ENCODE measurements around the gene DAZAP2.

Gene DAZAP2

DNA sequence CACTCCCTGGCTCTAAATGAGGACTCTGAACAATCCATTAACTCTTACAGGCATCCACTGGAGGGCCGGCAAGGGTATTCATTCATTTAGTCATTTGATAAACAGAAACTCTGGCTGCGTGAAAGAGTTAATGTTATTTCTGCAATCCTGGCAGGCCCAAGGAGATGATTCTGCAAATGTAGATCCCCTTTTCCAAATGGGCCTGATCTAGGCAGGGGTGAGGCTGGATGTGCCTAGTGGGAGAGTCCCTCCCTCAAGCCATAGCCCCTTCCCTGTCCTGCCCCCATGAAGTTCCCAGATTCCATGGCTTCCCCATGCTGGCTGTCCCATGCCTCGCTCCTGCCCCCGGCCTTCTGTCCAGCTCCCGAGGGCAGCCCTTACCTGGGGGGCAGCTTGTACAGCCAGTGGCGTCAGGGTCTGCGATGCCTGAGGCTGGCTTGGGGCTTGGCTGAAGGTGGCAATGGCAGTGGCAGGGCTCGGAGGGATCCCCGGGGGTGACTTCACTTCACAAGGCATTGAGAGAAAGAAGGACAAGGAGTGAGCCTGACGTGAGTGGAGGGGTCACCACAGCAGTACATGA lies 39.2 kb upstream of the DAZAP2 start:
- no peaks in the 10 kb centered on the region for H3K79me2 ChIP-seq (ENCODE audit: control insufficient read depth, insufficient read depth, low read length, unreplicated experiment)
- H2AFZ ChIP-seq (ENCODE audit: low read length, unreplicated experiment) = no peak overlapping the region
- no peaks in the 10 kb centered on the region for H3K27me3 ChIP-seq (ENCODE audit: insufficient read depth, low read length)
- no peaks in the 10 kb centered on the region for H3K4me1 ChIP-seq (ENCODE audit: control insufficient read depth, insufficient read depth, low read length, unreplicated experiment)
- H3K27ac ChIP-seq (ENCODE audit: low read depth, low read length) = no peak overlapping the region
- H3K36me3 ChIP-seq (ENCODE audit: insufficient read depth, low read length) = no peaks in the 10 kb centered on the region
- H3K4me3 ChIP-seq (ENCODE audit: low read depth, low read length) = no peak overlapping the region

GRCh38 chr12:51200156-51200555 lies 38.5 kb upstream of the DAZAP2 start:
- Histone ChIP-seq H3K4me1 (ENCODE audit: control insufficient read depth, insufficient read depth, low read length, unreplicated experiment) (no peaks in the 10 kb centered on the region), H2AFZ (ENCODE audit: low read length, unreplicated experiment) (no peak overlapping the region), H3K27ac (ENCODE audit: low read depth, low read length) (no peak overlapping the region), H3K36me3 (ENCODE audit: insufficient read depth, low read length) (no peaks in the 10 kb centered on the region), H3K79me2 (ENCODE audit: control insufficient read depth, insufficient read depth, low read length, unreplicated experiment) (no peaks in the 10 kb centered on the region), H3K4me3 (ENCODE audit: low read depth, low read length) (no peak overlapping the region), H3K27me3 (ENCODE audit: insufficient read depth, low read length) (no peaks in the 10 kb centered on the region)

DNA sequence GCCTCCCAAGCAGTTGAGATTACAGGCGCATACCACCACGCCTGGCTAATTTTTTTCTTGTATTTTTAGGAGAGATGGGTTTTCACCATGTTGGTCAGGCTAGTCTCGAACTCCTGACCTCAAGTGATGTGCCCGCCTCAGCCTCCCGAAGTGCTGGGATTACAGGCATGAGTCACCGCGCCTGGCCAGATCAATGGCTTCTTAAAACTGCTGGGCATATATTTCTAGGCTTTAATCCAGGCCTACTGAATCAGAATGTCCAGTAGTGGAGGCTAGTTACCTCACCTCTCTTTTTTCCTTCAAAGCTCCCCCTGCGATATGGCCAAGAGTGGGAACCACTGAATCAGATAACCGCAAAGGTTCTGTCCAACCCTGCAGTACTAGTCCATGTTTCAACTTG lies 37.8 kb upstream of the DAZAP2 start:
- no peaks in the 10 kb centered on the region for H3K4me1 ChIP-seq (ENCODE audit: control insufficient read depth, insufficient read depth, low read length, unreplicated experiment)
- no peak overlapping the region for H3K27ac ChIP-seq (ENCODE audit: low read depth, low read length)
- H2AFZ ChIP-seq (ENCODE audit: low read length, unreplicated experiment) = no peak overlapping the region
- H3K36me3 ChIP-seq (ENCODE audit: insufficient read depth, low read length) = no peaks in the 10 kb centered on the region
- no peaks in the 10 kb centered on the region for H3K27me3 ChIP-seq (ENCODE audit: insufficient read depth, low read length)
- no peaks in the 10 kb centered on the region for H3K79me2 ChIP-seq (ENCODE audit: control insufficient read depth, insufficient read depth, low read length, unreplicated experiment)
- H3K4me3 ChIP-seq (ENCODE audit: low read depth, low read length) = no peak overlapping the region

DNA sequence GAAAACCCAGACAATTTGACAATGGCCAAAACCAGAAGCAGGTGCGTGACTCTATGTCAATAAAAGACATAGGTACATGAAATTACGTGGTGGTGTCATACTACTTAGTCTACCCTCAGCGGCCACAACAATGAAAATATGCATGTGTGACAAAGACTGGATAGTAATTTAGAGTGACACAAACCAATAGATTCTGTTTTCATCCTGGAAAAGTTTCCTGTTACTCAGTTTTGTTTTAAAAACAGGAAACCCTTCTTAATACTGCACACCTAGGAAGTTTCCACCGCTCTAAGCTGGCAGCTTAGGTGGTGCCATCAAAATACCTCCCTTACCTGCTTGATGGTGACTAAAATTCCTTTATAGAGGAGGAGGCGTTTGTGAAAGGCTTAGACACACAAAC lies 35.9 kb upstream of the DAZAP2 start:
- H3K36me3 ChIP-seq (ENCODE audit: insufficient read depth, low read length) = no peaks in the 10 kb centered on the region
- no peaks in the 10 kb centered on the region for H3K79me2 ChIP-seq (ENCODE audit: control insufficient read depth, insufficient read depth, low read length, unreplicated experiment)
- H3K4me3 ChIP-seq (ENCODE audit: low read depth, low read length) = no peak overlapping the region
- no peaks in the 10 kb centered on the region for H3K4me1 ChIP-seq (ENCODE audit: control insufficient read depth, insufficient read depth, low read length, unreplicated experiment)
- no peak overlapping the region for H3K27ac ChIP-seq (ENCODE audit: low read depth, low read length)
- H3K27me3 ChIP-seq (ENCODE audit: insufficient read depth, low read length) = no peaks in the 10 kb centered on the region
- H2AFZ ChIP-seq (ENCODE audit: low read length, unreplicated experiment) = no peak overlapping the region

DNA sequence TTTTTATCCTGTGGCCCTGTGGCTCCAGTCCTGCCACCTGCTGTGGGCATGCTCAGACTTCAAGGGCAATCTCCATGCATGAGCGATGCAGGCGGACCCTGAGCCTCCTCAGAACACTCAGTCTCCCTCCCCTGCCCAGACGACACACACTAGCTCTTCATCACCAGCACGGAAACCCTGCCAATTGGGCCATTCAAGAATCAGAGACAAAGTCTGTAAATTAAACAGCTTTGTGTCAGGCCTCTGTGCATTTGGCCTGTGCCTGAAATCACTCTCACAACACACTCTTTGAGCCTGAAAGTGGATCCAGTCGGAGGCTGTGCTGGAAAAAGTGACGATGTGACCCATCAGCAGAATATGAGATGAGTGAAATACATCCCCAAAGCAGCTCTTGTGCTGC lies 33.3 kb upstream of the DAZAP2 start:
- Histone ChIP-seq H3K4me1 (ENCODE audit: control insufficient read depth, insufficient read depth, low read length, unreplicated experiment) (no peaks in the 10 kb centered on the region), H3K36me3 (ENCODE audit: insufficient read depth, low read length) (no peaks in the 10 kb centered on the region), H3K27me3 (ENCODE audit: insufficient read depth, low read length) (no peaks in the 10 kb centered on the region), H3K4me3 (ENCODE audit: low read depth, low read length) (no peak overlapping the region), H2AFZ (ENCODE audit: low read length, unreplicated experiment) (no peak overlapping the region), H3K27ac (ENCODE audit: low read depth, low read length) (no peak overlapping the region), H3K79me2 (ENCODE audit: control insufficient read depth, insufficient read depth, low read length, unreplicated experiment) (no peaks in the 10 kb centered on the region)

GRCh38 chr12:51208016-51208660 lies 30.5 kb upstream of the DAZAP2 start:
- Histone ChIP-seq H3K36me3 (ENCODE audit: insufficient read depth, low read length) (no peaks in the 10 kb centered on the region), H3K27ac (ENCODE audit: low read depth, low read length) (no peak overlapping the region), H2AFZ (ENCODE audit: low read length, unreplicated experiment) (no peak overlapping the region), H3K79me2 (ENCODE audit: control insufficient read depth, insufficient read depth, low read length, unreplicated experiment) (no peaks in the 10 kb centered on the region), H3K4me3 (ENCODE audit: low read depth, low read length) (no peak overlapping the region), H3K27me3 (ENCODE audit: insufficient read depth, low read length) (no peaks in the 10 kb centered on the region), H3K4me1 (ENCODE audit: control insufficient read depth, insufficient read depth, low read length, unreplicated experiment) (no peaks in the 10 kb centered on the region)

- Histone ChIP-seq H3K36me3 (ENCODE audit: insufficient read depth, low read length) (no peaks in the 10 kb centered on the region), H3K27me3 (ENCODE audit: insufficient read depth, low read length) (no peaks in the 10 kb centered on the region), H3K79me2 (ENCODE audit: control insufficient read depth, insufficient read depth, low read length, unreplicated experiment) (no peaks in the 10 kb centered on the region), H3K27ac (ENCODE audit: low read depth, low read length) (no peak overlapping the region), H3K4me3 (ENCODE audit: low read depth, low read length) (no peak overlapping the region), H3K4me1 (ENCODE audit: control insufficient read depth, insufficient read depth, low read length, unreplicated experiment) (no peaks in the 10 kb centered on the region), H2AFZ (ENCODE audit: low read length, unreplicated experiment) (no peak overlapping the region)
Measured at GRCh38 chr12:51209259-51209658, 29.4 kb upstream of the DAZAP2 start.

DNA sequence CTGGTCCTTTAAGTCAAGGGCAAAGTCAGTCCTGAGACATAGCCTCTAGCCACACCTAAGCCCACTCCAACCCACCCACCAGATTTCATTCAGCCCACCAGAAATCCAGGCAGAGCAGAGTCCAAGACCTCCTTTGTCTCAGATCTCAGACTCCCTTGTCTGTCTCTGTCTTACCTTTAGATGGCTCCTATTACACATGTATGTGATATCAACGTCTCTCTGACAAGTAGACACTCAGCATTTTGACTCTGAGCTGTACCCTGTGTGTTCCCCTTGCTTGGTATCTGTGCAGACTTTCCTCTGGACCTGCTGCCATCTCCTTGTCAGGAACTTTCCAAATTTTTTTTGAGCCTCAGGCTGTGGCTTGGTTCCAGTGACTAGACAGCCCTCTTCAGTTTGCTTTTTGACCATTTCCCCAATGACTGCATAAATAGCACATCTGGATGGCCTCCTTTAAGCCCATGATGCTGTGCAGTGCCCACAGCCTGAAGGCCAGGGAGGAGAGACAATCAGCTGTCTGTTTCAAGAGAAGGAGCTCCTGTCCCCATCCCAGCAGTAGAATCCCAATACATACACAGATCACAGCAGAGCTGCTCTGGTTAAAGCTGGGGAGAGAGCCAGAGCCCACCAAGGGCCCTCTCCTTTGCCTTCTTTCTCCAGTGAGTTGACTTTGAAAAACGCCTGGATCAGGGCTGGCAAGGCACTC lies 27.8 kb upstream of the DAZAP2 start:
- H3K27ac ChIP-seq (ENCODE audit: low read depth, low read length) = no peak overlapping the region
- H3K79me2 ChIP-seq (ENCODE audit: control insufficient read depth, insufficient read depth, low read length, unreplicated experiment) = no peaks in the 10 kb centered on the region
- no peaks in the 10 kb centered on the region for H3K27me3 ChIP-seq (ENCODE audit: insufficient read depth, low read length)
- no peaks in the 10 kb centered on the region for H3K4me1 ChIP-seq (ENCODE audit: control insufficient read depth, insufficient read depth, low read length, unreplicated experiment)
- no peak overlapping the region for H2AFZ ChIP-seq (ENCODE audit: low read length, unreplicated experiment)
- H3K4me3 ChIP-seq (ENCODE audit: low read depth, low read length) = no peak overlapping the region
- H3K36me3 ChIP-seq (ENCODE audit: insufficient read depth, low read length) = no peaks in the 10 kb centered on the region

GRCh38 chr12:51214895-51215294 lies 23.7 kb upstream of the DAZAP2 start:
- Histone ChIP-seq H2AFZ (ENCODE audit: low read length, unreplicated experiment) (no peak overlapping the region), H3K79me2 (ENCODE audit: control insufficient read depth, insufficient read depth, low read length, unreplicated experiment) (no peaks in the 10 kb centered on the region), H3K4me3 (ENCODE audit: low read depth, low read length) (no peak overlapping the region), H3K27ac (ENCODE audit: low read depth, low read length) (no peak overlapping the region), H3K4me1 (ENCODE audit: control insufficient read depth, insufficient read depth, low read length, unreplicated experiment) (peaks cover 13% of the 10 kb centered on the region), H3K27me3 (ENCODE audit: insufficient read depth, low read length) (no peaks in the 10 kb centered on the region), H3K36me3 (ENCODE audit: insufficient read depth, low read length) (no peaks in the 10 kb centered on the region)

DNA sequence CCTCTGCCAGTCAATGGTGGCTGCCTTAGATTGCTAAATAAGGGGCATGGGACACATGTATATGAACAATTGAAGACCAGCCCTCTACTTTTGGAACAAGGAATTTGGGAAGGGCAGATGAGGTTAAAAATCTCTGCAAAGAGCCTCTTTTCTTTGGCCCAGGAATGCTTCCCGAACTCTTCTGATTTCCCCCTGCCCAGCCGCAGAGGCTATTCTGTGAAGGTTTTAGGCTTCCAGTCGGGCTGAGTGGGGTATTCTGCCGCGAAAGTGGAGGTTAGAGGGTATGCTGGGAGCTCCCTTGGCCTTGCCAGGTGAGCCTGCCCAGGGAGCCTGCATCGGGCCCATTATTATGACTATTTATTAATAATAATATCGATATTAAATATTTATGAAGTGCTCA lies 22.0 kb upstream of the DAZAP2 start:
- H3K4me1 ChIP-seq (ENCODE audit: control insufficient read depth, insufficient read depth, low read length, unreplicated experiment) = peaks cover 13% of the 10 kb centered on the region
- H2AFZ ChIP-seq (ENCODE audit: low read length, unreplicated experiment) = peak overlapping the region; percentile 61
- H3K4me3 ChIP-seq (ENCODE audit: low read depth, low read length) = peak overlapping the region; percentile 87
- no peaks in the 10 kb centered on the region for H3K27me3 ChIP-seq (ENCODE audit: insufficient read depth, low read length)
- no peaks in the 10 kb centered on the region for H3K36me3 ChIP-seq (ENCODE audit: insufficient read depth, low read length)
- H3K79me2 ChIP-seq (ENCODE audit: control insufficient read depth, insufficient read depth, low read length, unreplicated experiment) = no peaks in the 10 kb centered on the region
- H3K27ac ChIP-seq (ENCODE audit: low read depth, low read length) = no peak overlapping the region

All from ACC112 (cell line).